HG03135 (cell line): ENCODE results near the gene PSKH1.

Source experiments
- ATAC-seq: cut with Tn5 transposase; IDR thresholded peaks from one replicate; pipeline ENCODE4 v1.9.1; 2021; ENCODE audit warnings: mild to moderate bottlenecking, moderate library complexity; ENCODE audit not compliant: unreplicated experiment

PSKH1 gene

GRCh38 chr16:67977005-67977404, 84.0 kb downstream of the PSKH1 start:
- no peak for ATAC-seq

GRCh38 chr16:67977469-67978227, 84.6 kb downstream of the PSKH1 start:
- ATAC-seq: no peak
